Measurements from ENCODE around the gene KIF1A.
A peak's percentile ranks its signal among the peaks of the same experiment; 100 is the strongest.
"Not testable (repeated sequence)": the region's sequence is repeated elsewhere in the genome, so short reads cannot be mapped to it uniquely, and the experiment has no call there.

Gene KIF1A

GRCh38 chr2:240847817-240848216, 27.8 kb upstream of the KIF1A start:
- DNase-seq: no peak

GRCh38 chr2:240846873-240847595, 27.0 kb upstream of the KIF1A start:
- no peak for DNase-seq

- not testable (repeated sequence) for DNase-seq
These were observed 26.3 kb upstream of the KIF1A start for GRCh38 chr2:240846309-240846708.

- DNase-seq: peak; percentile 58
These were observed 20.5 kb upstream of the KIF1A start for GRCh38 chr2:240840435-240841060.

DNA sequence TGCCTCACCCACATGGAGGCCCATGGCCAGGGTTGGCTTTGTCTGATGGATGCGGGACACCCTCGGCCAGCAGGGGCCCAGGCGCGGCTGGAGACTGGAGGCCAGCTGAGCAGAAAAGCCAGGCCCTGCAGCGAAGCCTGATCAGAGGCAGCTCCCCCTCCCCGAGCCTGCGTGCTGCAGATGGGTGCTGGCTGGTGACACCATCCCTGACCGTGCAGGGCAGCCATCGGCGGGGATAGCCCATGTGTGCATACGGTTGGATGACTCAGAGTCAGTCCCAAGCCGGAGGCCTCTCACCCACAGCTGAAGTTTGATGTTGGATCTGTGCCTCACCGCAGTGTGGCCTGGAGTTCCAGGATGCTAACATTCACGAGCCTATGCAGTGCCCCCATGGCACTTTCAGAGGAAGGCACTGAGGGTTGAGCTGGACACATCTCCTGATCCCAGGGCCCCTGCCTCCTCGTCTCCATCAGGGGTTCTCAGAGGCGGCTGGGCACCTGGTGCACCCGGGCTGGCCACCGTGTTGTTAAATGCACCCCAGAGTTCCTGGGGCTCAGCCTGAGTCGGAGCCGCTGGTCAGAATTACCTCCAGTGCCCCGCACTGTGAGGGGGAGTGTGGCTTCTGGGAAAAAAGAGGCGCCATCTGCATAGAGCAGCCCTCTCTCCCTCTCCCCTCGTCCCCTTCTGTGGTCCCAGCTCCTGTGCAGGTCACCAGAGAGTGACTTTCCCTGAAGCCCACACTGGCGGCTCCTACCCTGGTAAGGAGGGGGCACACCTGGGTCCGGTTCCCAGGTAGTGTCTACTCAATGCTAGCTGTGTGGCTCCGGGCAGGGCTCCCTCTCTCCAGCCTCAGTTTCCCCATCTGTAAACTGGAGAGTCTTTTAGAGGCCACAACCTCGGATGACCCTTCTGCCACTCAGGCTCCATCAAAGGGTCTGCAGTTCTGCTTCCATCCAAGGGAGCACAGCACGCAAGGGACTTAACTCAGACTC, 19.4 kb upstream of the KIF1A start:
- DNase-seq: no peak

GRCh38 chr2:240837621-240838020, 17.6 kb upstream of the KIF1A start:
- DNase-seq: no peak

DNA sequence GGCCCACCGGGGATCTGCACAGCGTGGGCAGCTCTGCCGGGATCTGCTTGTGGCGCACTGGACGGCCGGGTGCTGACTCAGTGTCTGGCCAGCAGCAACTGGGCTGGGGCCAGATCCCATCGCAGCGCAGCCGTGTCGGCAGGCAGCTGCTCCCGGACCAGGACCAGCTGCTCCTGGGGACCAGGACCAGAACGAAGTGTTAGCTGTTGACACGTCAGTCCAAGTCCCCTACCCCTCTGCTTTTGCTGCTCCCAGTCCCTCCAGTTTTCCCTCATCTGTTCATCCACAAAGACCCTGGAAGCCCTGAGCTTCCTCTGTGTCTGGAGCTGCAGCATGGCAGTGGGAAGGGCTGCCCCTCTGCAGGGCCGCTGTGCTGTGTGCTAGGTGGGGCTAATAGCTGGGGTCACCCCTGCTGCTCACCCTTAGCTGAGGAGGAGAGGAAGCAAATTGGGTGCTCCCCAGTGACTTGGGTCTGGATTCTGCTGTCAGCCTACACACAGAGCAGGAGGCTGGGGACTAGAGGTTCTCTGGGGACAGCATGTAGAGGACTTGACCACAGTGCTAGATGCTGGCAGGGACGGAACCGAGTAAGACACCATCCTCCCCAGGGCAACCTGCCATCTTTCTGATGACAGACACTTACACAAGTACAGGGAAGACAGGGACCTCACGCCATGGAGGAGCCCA, 16.9 kb upstream of the KIF1A start:
- no peak for DNase-seq

GRCh38 chr2:240835528-240835927, 15.5 kb upstream of the KIF1A start:
- DNase-seq: no peak

DNA sequence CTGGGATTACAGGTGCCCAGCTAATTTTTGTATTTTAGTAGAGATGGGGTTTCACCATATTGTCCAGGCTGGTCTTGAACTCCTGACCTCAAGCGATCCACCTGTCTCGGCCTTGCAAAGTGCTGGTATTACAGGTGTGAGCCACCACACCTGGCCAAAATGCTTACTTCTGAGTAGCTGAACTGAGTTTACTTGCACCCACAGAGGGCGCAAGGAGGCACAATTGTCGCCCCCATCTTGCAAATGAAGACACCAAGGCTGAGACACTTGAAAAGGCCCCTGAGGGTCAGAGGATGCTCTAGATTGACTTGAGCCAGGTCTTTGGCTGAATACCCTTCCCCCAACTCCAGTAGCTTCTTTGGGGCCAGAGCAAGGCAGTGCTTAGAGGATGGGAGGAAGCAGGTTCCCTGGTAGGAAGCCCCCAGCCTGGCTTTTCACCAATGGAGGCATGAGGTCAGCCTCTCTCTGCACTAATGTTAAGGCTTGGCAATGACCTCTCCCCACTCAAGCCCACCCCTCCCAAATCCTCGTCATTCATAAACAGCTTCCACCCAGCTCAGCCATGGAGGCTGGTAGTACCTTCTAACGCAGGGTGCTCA, 14.5 kb upstream of the KIF1A start:
- DNase-seq: no peak

GRCh38 chr2:240833724-240834285, 13.8 kb upstream of the KIF1A start:
- no peak for DNase-seq

GRCh38 chr2:240832921-240833494, 13.0 kb upstream of the KIF1A start:
- no peak for DNase-seq

GRCh38 chr2:240832205-240832727, 12.2 kb upstream of the KIF1A start:
- DNase-seq: peak; percentile 98

- no peak for DNase-seq
These were observed 11.7 kb upstream of the KIF1A start for GRCh38 chr2:240831594-240832204.

GRCh38 chr2:240825476-240825875, 5.5 kb upstream of the KIF1A start:
- DNase-seq: no peak

DNA sequence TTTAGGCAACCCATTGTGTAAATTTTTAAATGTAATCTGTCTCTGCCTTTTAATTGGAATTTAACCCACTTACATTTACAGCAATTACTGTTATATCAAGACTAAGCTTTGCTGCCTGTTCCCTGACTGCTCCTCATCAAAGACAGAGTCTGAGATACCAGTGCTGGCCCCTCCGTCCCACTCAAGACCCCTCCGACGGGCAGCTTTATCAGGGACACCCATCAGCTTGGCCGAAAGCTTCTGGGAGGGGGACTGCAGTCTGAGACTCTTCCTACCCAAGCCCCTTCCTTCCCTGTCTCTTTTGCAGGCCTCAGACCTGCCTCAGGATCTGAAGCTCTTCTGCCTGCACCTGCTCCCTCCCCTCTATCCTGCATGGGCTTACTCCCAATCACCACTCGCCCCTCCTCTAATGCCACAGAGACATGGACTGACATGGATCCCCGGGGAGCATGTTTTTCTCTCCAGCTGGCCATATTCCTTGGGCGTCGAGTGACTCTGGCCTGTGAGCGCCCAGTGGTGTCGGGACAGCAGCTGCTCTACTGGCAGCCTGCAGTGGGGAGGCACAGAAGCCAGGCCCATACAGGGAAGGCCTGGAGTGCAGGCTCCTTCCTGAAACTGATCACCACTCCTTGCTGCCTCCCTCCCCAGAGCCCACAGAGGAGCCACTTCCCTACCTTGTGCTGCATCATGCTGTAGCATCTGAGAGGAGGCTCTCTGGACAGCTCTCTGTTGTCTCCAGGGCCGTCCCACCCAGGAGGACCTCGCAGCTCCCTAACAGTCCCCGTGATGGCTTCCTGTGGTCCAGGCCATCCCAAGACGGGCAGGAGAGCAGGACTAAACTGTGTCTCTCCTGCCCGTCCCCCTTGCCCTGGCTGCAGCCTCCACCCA, 3.7 kb upstream of the KIF1A start:
- DNase-seq: no peak

- DNase-seq: no peak
These were observed 2.3 kb upstream of the KIF1A start for GRCh38 chr2:240822280-240822847.

DNA sequence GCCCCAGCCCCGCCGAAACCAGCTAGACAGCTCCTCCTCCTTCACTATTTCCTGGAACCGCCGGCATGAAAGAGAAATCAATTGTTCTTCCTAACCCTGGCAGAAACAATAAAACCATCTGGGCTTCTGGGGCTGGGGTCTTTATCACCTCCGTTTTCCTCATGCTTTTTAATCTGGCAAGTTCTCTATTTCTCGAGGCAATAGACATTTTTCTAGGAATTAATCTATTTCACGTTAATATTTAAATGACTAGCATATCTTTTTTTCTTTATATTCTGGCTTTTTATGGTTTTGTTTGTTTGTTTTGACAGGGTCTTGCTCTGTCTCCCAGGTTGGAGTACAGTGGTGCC, 1.4 kb upstream of the KIF1A start:
- DNase-seq: no peak

DNA sequence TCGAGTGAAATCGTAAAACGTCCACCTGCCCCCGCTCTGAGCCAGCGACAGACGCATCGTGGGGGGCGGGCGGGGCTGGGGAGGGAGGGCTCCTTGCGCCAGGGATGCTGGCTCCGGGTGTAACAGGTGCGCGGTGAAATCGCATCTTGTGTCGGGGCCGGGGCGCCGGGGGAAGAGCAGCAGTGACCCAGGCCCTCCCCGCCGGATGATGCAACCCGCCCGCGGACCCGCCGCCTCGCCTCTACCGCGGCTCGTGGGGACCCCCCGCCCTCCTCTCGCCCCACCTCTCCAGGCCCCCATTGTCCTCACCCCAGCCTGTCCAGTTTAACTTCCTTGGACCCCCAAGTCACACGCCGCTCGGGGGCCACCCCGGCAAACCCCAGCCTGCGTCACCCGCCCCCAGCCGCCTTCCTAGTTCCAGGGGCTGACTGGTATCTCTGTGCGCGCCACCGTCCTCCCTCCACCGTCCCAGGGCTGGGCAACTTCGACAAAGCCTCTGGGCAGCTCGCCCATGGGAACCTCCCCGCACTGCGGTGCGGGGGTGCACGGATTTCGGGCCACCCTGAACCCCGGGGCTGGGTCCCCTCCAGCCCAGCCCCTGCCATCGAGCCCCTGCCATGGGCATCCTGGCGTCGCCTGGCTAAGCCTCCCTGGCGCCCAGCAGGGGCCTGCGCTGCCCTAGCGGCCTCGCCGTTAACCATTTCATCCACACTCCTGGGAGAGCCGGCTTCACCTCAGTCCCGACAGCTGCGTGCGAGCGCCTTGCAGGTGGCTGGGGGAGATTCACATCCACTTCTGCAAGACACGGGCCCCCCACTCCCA, 799 bp upstream of the KIF1A start:
- DNase-seq: no peak
